CD4-positive, CD25-positive, alpha-beta regulatory T cell (primary cell): ENCODE data around the gene RPS2. TPM values are rescaled to one million over a fixed set of nuclear protein-coding genes. Genes with fewer than 3 reads are reported as not detected.

Source experiments
- ATAC-seq, 2 donors: fragments of 150-1000 bp; cut with Tn5 transposase; one replicate each; pipeline ENCODE4 v1.10.0; 2021; ENCODE audit warnings: low read depth in 2 of 2, moderate number of reproducible peaks in 2 of 2, moderate library complexity in 1 of 2
- DNase-seq, 3 donors: peaks; one replicate each; pipeline versions ENCODE4 v3.0.0 to v3.0.0-alpha.2; 2012 to 2022; ENCODE audit warnings: mixed read lengths in 1 of 3
- H3K27ac ChIP-seq: one replicate; pipeline ENCODE4 v1.7.0; 2013; ENCODE audit warnings: mild to moderate bottlenecking, low read length; ENCODE audit not compliant: insufficient read depth, poor library complexity, severe bottlenecking
- H3K27me3 ChIP-seq: one replicate; pipeline ENCODE4 v1.7.0; 2013; ENCODE audit warnings: low read length; ENCODE audit not compliant: control insufficient read depth, insufficient read depth
- H3K36me3 ChIP-seq: one replicate; pipeline ENCODE4 v1.7.0; 2013; ENCODE audit warnings: mild to moderate bottlenecking, low read length, moderate library complexity; ENCODE audit not compliant: control insufficient read depth, insufficient read depth
- H3K4me1 ChIP-seq: 2 replicates; pipeline ENCODE4 v1.7.0; 2013; ENCODE audit warnings: mild to moderate bottlenecking, low read length; ENCODE audit not compliant: insufficient read depth, control insufficient read depth, poor library complexity, severe bottlenecking
- H3K4me3 ChIP-seq: one replicate; pipeline ENCODE4 v1.7.0; 2013; ENCODE audit warnings: low read depth, mild to moderate bottlenecking, low read length, moderate library complexity
- H3K9me3 ChIP-seq, 2 experiments: 1 replicate in 1 of 2; 2 replicates in 1 of 2; pipeline ENCODE4 v1.7.0; 2013; ENCODE audit warnings: low read length in 2 of 2, mild to moderate bottlenecking in 1 of 2, moderate library complexity in 1 of 2; ENCODE audit not compliant: control insufficient read depth in 2 of 2
- H3K27ac Mint-ChIP-seq, 3 donors: one replicate each; pipeline ENCODE4 v1.8.0; 2020 to 2022; ENCODE audit warnings: mild to moderate bottlenecking in 3 of 3, mixed read lengths in 3 of 3, moderate library complexity in 2 of 3
- H3K27me3 Mint-ChIP-seq: one replicate; pipeline ENCODE4 v1.8.0; 2022; ENCODE audit warnings: mild to moderate bottlenecking, mixed read lengths
- H3K36me3 Mint-ChIP-seq: one replicate; pipeline ENCODE4 v1.8.0; 2020; ENCODE audit warnings: mixed read lengths
- H3K4me1 Mint-ChIP-seq, 4 donors: one replicate each; pipeline ENCODE4 v1.8.0; 2020 to 2022; ENCODE audit warnings: mixed read lengths in 4 of 4, mild to moderate bottlenecking in 1 of 4
- H3K4me3 Mint-ChIP-seq, 4 donors: one replicate each; pipeline ENCODE4 v1.8.0; 2020 to 2022; ENCODE audit warnings: mild to moderate bottlenecking in 4 of 4, mixed read lengths in 4 of 4, moderate library complexity in 3 of 4
- H3K9me3 Mint-ChIP-seq, 7 donors: one replicate each; pipeline ENCODE4 v1.8.0; 2020 to 2022; ENCODE audit warnings: mixed read lengths in 7 of 7, mild to moderate bottlenecking in 3 of 7, moderate library complexity in 2 of 7
- polyA plus RNA-seq, 4 donors: library from polyadenylated mRNA; unstranded; fragments of 300-500 nt; fragmentation: Illumina TruSeq; gene quantifications; one replicate each; pipeline ENCODE4 v1.2.3, GENCODE V29; 2021
- total RNA-seq: library from RNA; stranded (reverse); gene quantifications from one replicate; pipeline ENCODE4 v1.2.3, GENCODE V29; 2022

Gene RPS2
- total and polyA plus RNA-seq, 5 donors from 2014 or later: 2,223 to 6,441 (median 4,859) TPM

GRCh38 chr16:1945559-1946391 is 18.9 kb downstream of the RPS2 start:
- H3K27ac Mint-ChIP-seq: no peak overlapping the region
- no peak for ATAC-seq
- no peaks in the 10 kb centered on the region for H3K36me3 Mint-ChIP-seq
- no peaks in the 10 kb centered on the region for H3K9me3 Mint-ChIP-seq
- H3K9me3 ChIP-seq: no peaks in the 10 kb centered on the region
- no peak overlapping the region for H3K27ac ChIP-seq
- no peak overlapping the region for H3K4me3 ChIP-seq
- H3K27me3 Mint-ChIP-seq: peaks cover 5% of the 10 kb centered on the region
- H3K4me1 ChIP-seq: peaks cover 23% of the 10 kb centered on the region
- H3K27me3 ChIP-seq: no peaks in the 10 kb centered on the region
- H3K4me3 Mint-ChIP-seq: peak overlapping the region in 2 of 4 donors; percentile 35 to 38
- peaks cover 0 to 29% (median 9%) of the 10 kb centered on the region in 4 donors for H3K4me1 Mint-ChIP-seq
- DNase-seq: no peak
- no peaks in the 10 kb centered on the region for H3K36me3 ChIP-seq

GRCh38 chr16:1944612-1945199 is 19.9 kb downstream of the RPS2 start:
- Histone ChIP-seq H3K4me3 (no peak overlapping the region), H3K4me1 (peaks cover 23% of the 10 kb centered on the region), H3K27ac (no peak overlapping the region), H3K36me3 (no peaks in the 10 kb centered on the region), H3K27me3 (no peaks in the 10 kb centered on the region), H3K9me3 (no peaks in the 10 kb centered on the region)
- H3K36me3 Mint-ChIP-seq: no peaks in the 10 kb centered on the region
- peaks cover 0 to 29% (median 9%) of the 10 kb centered on the region in 4 donors for H3K4me1 Mint-ChIP-seq
- H3K9me3 Mint-ChIP-seq: no peaks in the 10 kb centered on the region
- ATAC-seq: no peak
- H3K4me3 Mint-ChIP-seq: peak overlapping the region; percentile 85 to 93 (median 88)
- peak overlapping the region in 1 of 3 donors; percentile 71 for H3K27ac Mint-ChIP-seq
- peaks cover 5% of the 10 kb centered on the region for H3K27me3 Mint-ChIP-seq
- no peak for DNase-seq

GRCh38 chr16:1942810-1943726 is 21.6 kb downstream of the RPS2 start, which contains the start of gene MSRB1:
MSRB1 (minus strand) TSS chr16:1943199; CDS start chr16:1943156, 43 bp downstream.
- Mint-ChIP-seq H3K4me1 (peaks cover 0 to 29% (median 9%) of the 10 kb centered on the region in 4 donors), H3K36me3 (no peaks in the 10 kb centered on the region), H3K27ac (peak within 1 kb of the TSS in 2 of 3 donors; percentile 71 to 85), H3K4me3 (peak within 1 kb of the TSS; percentile 85 to 96 (median 88)), H3K9me3 (no peaks in the 10 kb centered on the region), H3K27me3 (peaks cover 5% of the 10 kb centered on the region)
- peak; percentile 98 to 99 (median 99) for DNase-seq
- peak; percentile 97 for ATAC-seq
- H3K4me3 ChIP-seq: peak within 1 kb of the TSS; percentile 79
- H3K4me1 ChIP-seq: peaks cover 23% of the 10 kb centered on the region
- no peaks in the 10 kb centered on the region for H3K27me3 ChIP-seq
- H3K27ac ChIP-seq: peak within 1 kb of the TSS; percentile 72
- H3K9me3 ChIP-seq: no peaks in the 10 kb centered on the region
- peaks cover 8% of the 10 kb centered on the region for H3K36me3 ChIP-seq

DNA sequence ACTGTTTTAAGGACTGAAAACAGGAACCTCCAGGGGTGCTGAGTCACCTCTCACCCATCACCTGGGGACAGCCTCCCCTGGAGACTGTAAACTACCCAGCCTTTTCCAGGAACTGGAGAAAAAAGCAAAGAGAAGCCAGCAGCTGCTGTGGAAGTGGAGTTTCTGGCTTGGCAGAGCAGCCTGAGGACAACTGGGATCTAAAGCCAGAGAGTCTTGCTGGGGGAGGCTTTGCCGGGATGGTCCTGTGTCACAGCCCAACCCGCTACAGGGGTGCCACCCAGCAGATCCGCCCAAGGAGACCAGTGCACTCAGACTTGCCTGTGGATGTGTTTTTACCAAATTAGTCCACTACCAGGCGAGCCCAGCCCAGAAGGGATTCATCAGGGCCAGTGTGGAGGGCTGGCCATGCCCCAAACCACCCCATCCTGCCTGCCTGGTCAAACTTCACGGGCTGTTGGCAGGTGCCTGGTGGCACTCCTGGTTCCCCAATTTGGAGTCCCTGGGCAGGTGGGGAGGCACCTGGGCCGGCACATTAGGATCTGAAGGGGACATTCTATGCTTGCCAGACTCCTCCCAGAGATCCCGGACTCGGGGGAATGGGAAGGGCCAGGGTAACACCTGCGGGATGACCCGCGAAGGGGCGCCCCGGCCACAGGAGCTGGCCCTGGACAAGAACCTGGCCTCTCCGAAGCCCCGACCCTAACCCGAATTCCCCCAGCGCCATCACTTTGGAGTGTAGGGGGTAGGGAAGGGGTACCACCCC is 22.4 kb downstream of the RPS2 start:
- DNase-seq: peak in 1 of 3 donors; percentile 61
- Mint-ChIP-seq H3K36me3 (no peaks in the 10 kb centered on the region), H3K4me3 (peak overlapping the region; percentile 85 to 96 (median 88)), H3K27ac (no peak overlapping the region), H3K27me3 (no peaks in the 10 kb centered on the region), H3K9me3 (no peaks in the 10 kb centered on the region), H3K4me1 (peaks cover 0 to 29% (median 9%) of the 10 kb centered on the region in 4 donors)
- peaks cover 23% of the 10 kb centered on the region for H3K4me1 ChIP-seq
- no peaks in the 10 kb centered on the region for H3K9me3 ChIP-seq
- peak overlapping the region; percentile 37 for H3K4me3 ChIP-seq
- ATAC-seq: no peak
- no peaks in the 10 kb centered on the region for H3K27me3 ChIP-seq
- H3K36me3 ChIP-seq: peaks cover 8% of the 10 kb centered on the region
- H3K27ac ChIP-seq: no peak overlapping the region

GRCh38 chr16:1941162-1942046 is 23.2 kb downstream of the RPS2 start:
- peaks cover 0 to 29% (median 9%) of the 10 kb centered on the region in 4 donors for H3K4me1 Mint-ChIP-seq
- H3K4me3 Mint-ChIP-seq: peak overlapping the region; percentile 85 to 90 (median 87)
- H3K36me3 Mint-ChIP-seq: peaks cover 5% of the 10 kb centered on the region
- no peaks in the 10 kb centered on the region for H3K9me3 Mint-ChIP-seq
- no peaks in the 10 kb centered on the region for H3K27me3 ChIP-seq
- H3K27me3 Mint-ChIP-seq: no peaks in the 10 kb centered on the region
- no peak overlapping the region for H3K27ac Mint-ChIP-seq
- peaks cover 8% of the 10 kb centered on the region for H3K36me3 ChIP-seq
- peaks cover 23% of the 10 kb centered on the region for H3K4me1 ChIP-seq
- H3K9me3 ChIP-seq: no peaks in the 10 kb centered on the region
- H3K4me3 ChIP-seq: no peak overlapping the region
- DNase-seq: no peak
- H3K27ac ChIP-seq: no peak overlapping the region
- ATAC-seq: no peak

- no peaks in the 10 kb centered on the region for H3K9me3 Mint-ChIP-seq
- H3K36me3 Mint-ChIP-seq: peaks cover 5% of the 10 kb centered on the region
- Histone ChIP-seq H3K27ac (no peak overlapping the region), H3K4me3 (no peak overlapping the region), H3K4me1 (peaks cover 23% of the 10 kb centered on the region), H3K9me3 (no peaks in the 10 kb centered on the region), H3K36me3 (peaks cover 8% of the 10 kb centered on the region), H3K27me3 (no peaks in the 10 kb centered on the region)
- H3K27me3 Mint-ChIP-seq: no peaks in the 10 kb centered on the region
- DNase-seq (no peak), ATAC-seq (no peak)
- peaks cover 0 to 29% (median 9%) of the 10 kb centered on the region in 4 donors for H3K4me1 Mint-ChIP-seq
- H3K4me3 Mint-ChIP-seq: peak overlapping the region in 1 of 4 donors; percentile 63
- H3K27ac Mint-ChIP-seq: no peak overlapping the region
Observed at GRCh38 chr16:1940273-1941161, 24.1 kb downstream of the RPS2 start.
